Pancreas (tissue), 10 donors: ENCODE data around the gene MEIS1. TPM values are rescaled to one million over a fixed set of nuclear protein-coding genes. Genes with fewer than 3 reads are reported as not detected.

Experiments used
- ATAC-seq, 4 donors: fragments of 200-7000 bp; cut with Tn5 transposase; one replicate each; pipeline versions ENCODE4 v1.8.0 to v1.9.1; 2020; ENCODE audit warnings: mild to moderate bottlenecking in 4 of 4, moderate library complexity in 4 of 4
- DNase-seq, 6 donors: peaks; one replicate each; pipeline ENCODE4 v3.0.0-alpha.2; 2020
- FAIRE-seq: peaks from 2 replicates; lab custom pipeline; 2012; peaks lifted over from hg19 to GRCh38; lab: Jason Lieb, UNC
- H3K27ac ChIP-seq, 4 donors: fragments of 200-600 bp; sonication (generic); 1 replicate in 3 of 4; 2 replicates in 1 of 4; pipeline versions ENCODE4 v1.5.0 to v1.8.0; 2020
- H3K27me3 ChIP-seq, 4 donors: fragments of 200-600 bp; one replicate each; pipeline ENCODE4 v1.8.0; 2021
- H3K36me3 ChIP-seq, 3 donors: fragments of 200-600 bp; sonication (generic) in 1 of 3; one replicate each; pipeline versions ENCODE4 v1.5.0 to v1.8.0; 2020 to 2021
- H3K4me1 ChIP-seq, 3 donors: fragments of 200-600 bp; one replicate each; pipeline ENCODE4 v1.8.0; 2021
- H3K4me3 ChIP-seq, 4 donors: fragments of 200-600 bp; sonication (generic) in 2 of 4; one replicate each; pipeline versions ENCODE4 v1.5.0 to v1.8.0; 2020 to 2021
- H3K9me3 ChIP-seq, 4 donors: fragments of 200-600 bp; one replicate each; pipeline ENCODE4 v1.8.0; 2021
- CTCF ChIP-seq, 4 donors: fragments of 200-600 bp; sonication (generic) in 3 of 4; IDR thresholded peaks; one replicate each; pipeline versions ENCODE4 v1.5.0 to v1.8.0; 2021; ENCODE audit warnings: antibody characterized with exemption in 4 of 4
- WGBS, 2 donors: extraction: QIAGEN DNeasy Blood & Tissue Kit; methylation state at CpG; one replicate each; pipeline ENCODE4 v1.1.7; 2013; 5-methylcytosine and 5-hydroxymethylcytosine counted together
- intact Hi-C, 3 donors: fragments of 100-400 bp; cut with DNase I; formaldehyde crosslinking; loops; one replicate each; pipeline versions ENCODE4 v1.11.1 to v1.14.2; 2022
- polyA plus RNA-seq, 2 donors: library from polyadenylated mRNA; stranded (reverse); fragments of 200-250 nt; gene quantifications; one replicate each; pipeline ENCODE4 v1.2.3, GENCODE V29; 2013
- total RNA-seq, 6 donors: library from RNA; stranded (reverse); fragmentation: NEBNext Ultra II Directional in 4 of 6; extraction: Animal tissue kit (Norgen Biotek cat#: 25700) in 4 of 6; gene quantifications; one replicate each; pipeline versions ENCODE4 v1.2.1 to v1.2.4, GENCODE V29; 2021 to 2023
- donor health status: healthy with polysubstance abuse.
- donor health status: DM: no; HTN: no; CAD: no; lungs with moderate emphysema.
- donor health status: DM: no; HTN: no; CAD: no.
- donor health status: control.
- donor health status: control.
- donor health status: Bipolar disorder and iron deficiency.
- donor health status: DM: yes; HTN: yes; CAD: no.
- donor health status: DM: no; HTN: no; CAD: no.
- donor health status: DM: no; HTN: no; CAD: no.
- donor health status: DM: yes; HTN: yes; CAD: no.

Gene MEIS1
- total and polyA plus RNA-seq, 8 donors: 41.3 to 129 (median 58.4) TPM

GRCh38 chr2:66536997-66537396, 102.1 kb downstream of the MEIS1 start:
- H3K36me3 ChIP-seq: peaks cover 0 to 4% (median 0%) of the 10 kb centered on the region in 3 donors
- WGBS, 2 donors: 56 to 58% methylated on average over 2 of the region's 2 CpGs
- peak in 3 of 4 donors; percentile 8 to 50 (median 23) for ATAC-seq
- no peak overlapping the region for H3K4me3 ChIP-seq
- no peak for FAIRE-seq
- intact Hi-C loops: no loop called here
- no peak for TF ChIP-seq CTCF (IDR thresholded peaks at IDR 0.05)
- peaks cover 7 to 29% (median 23%) of the 10 kb centered on the region in 3 donors for H3K4me1 ChIP-seq
- H3K27me3 ChIP-seq: no peaks in the 10 kb centered on the region
- DNase-seq: no peak
- H3K9me3 ChIP-seq: no peaks in the 10 kb centered on the region
- no peak overlapping the region for H3K27ac ChIP-seq

- WGBS, 2 donors: 24 to 35% methylated on average over 1 of the region's 1 CpG
Measured at GRCh38 chr2:66538291-66538690, 103.4 kb downstream of the MEIS1 start.

GRCh38 chr2:66539452-66539851, 104.5 kb downstream of the MEIS1 start:
- Histone ChIP-seq H3K27ac (peak overlapping the region in 1 of 4 donors; percentile 42), H3K27me3 (no peaks in the 10 kb centered on the region), H3K9me3 (no peaks in the 10 kb centered on the region), H3K4me1 (peaks cover 16 to 36% (median 32%) of the 10 kb centered on the region in 3 donors), H3K36me3 (no peaks in the 10 kb centered on the region), H3K4me3 (no peak overlapping the region)
- TF ChIP-seq CTCF (IDR thresholded peaks at IDR 0.05): no peak
- 57 to 61% methylated on average over 5 of the region's 5 CpGs for WGBS, 2 donors
- intact Hi-C loops: no loop called here
- ATAC-seq (peak in 2 of 4 donors; percentile 11 to 20), DNase-seq (no peak), FAIRE-seq (no peak)

More at GRCh38 chr2:66538291-66538690, 103.4 kb downstream of the MEIS1 start:
- H3K4me1 ChIP-seq: peaks cover 7 to 26% (median 23%) of the 10 kb centered on the region in 3 donors
- H3K4me3 ChIP-seq: no peak overlapping the region
- TF ChIP-seq CTCF (IDR thresholded peaks at IDR 0.05): no peak
- ATAC-seq (no peak), FAIRE-seq (no peak), DNase-seq (no peak)
- H3K27ac ChIP-seq: no peak overlapping the region
- intact Hi-C loops: no loop called here
- H3K9me3 ChIP-seq: no peaks in the 10 kb centered on the region
- H3K36me3 ChIP-seq: no peaks in the 10 kb centered on the region
- H3K27me3 ChIP-seq: no peaks in the 10 kb centered on the region

- intact Hi-C loops: no loop called here
- no peak for TF ChIP-seq CTCF (IDR thresholded peaks at IDR 0.05)
- Histone ChIP-seq H3K27me3 (no peaks in the 10 kb centered on the region), H3K27ac (no peak overlapping the region), H3K4me3 (no peak overlapping the region), H3K4me1 (peaks cover 12 to 43% (median 41%) of the 10 kb centered on the region in 3 donors), H3K36me3 (no peaks in the 10 kb centered on the region), H3K9me3 (no peaks in the 10 kb centered on the region)
- FAIRE-seq (no peak), DNase-seq (no peak), ATAC-seq (no peak)
- WGBS, 2 donors: 70 to 91% methylated on average over 4 of the region's 4 CpGs
Measured at GRCh38 chr2:66541646-66542045, 106.7 kb downstream of the MEIS1 start.

GRCh38 chr2:66543257-66543767, 108.4 kb downstream of the MEIS1 start:
- no peaks in the 10 kb centered on the region for H3K27me3 ChIP-seq
- ATAC-seq: peak in 1 of 4 donors; percentile 5
- H3K4me1 ChIP-seq: peaks cover 13 to 50% (median 46%) of the 10 kb centered on the region in 3 donors
- no peak for TF ChIP-seq CTCF (IDR thresholded peaks at IDR 0.05)
- H3K4me3 ChIP-seq: no peak overlapping the region
- no peak for DNase-seq
- intact Hi-C loops: no loop called here
- WGBS, 2 donors: 65 to 69% methylated on average over 5 of the region's 5 CpGs
- H3K27ac ChIP-seq: no peak overlapping the region
- FAIRE-seq: no peak
- no peaks in the 10 kb centered on the region for H3K9me3 ChIP-seq
- H3K36me3 ChIP-seq: peaks cover 0 to 7% (median 0%) of the 10 kb centered on the region in 3 donors
